HCT116 (cell line): ENCODE results near the gene ARL5A. TPM values are rescaled to one million over a fixed set of nuclear protein-coding genes. Genes with fewer than 3 reads are reported as not detected.

ENCODE experiments used
- ATAC-seq: fragments of 200-7000 bp; cut with Tn5 transposase; 2 replicates; pipeline ENCODE4 v1.9.1; 2020; ENCODE audit warnings: mild to moderate bottlenecking, moderate library complexity
- BruUV-seq: library from RNA; stranded (reverse); fragments of 400-500 nt; replicated peaks from 2 replicates; lab custom pipeline; 2021; lab: Mats Ljungman, UMichigan
- CTCF ChIA-PET: fragments of 300-600 bp; sonication (Branson Sonifier 250); formaldehyde crosslinking; loops from one replicate; lab custom pipeline; 2021; ENCODE audit warnings: antibody characterized with exemption; lab: Charles Lee
- POLR2A ChIA-PET: fragments of 300-600, 350-600 bp; sonication (Branson Sonifier 250); formaldehyde crosslinking; loops from one replicate; lab custom pipeline; 2021; ENCODE audit warnings: antibody characterized with exemption; lab: Charles Lee
- RAD21 ChIA-PET, 2 experiments: fragments of 300-600 bp; sonication (Branson Sonifier 250); formaldehyde crosslinking; loops; one replicate each; lab custom pipeline; 2023; ENCODE audit warnings: low total read pairs in 2 of 2; ENCODE audit not compliant: uncharacterized antibody in 2 of 2, unreplicated experiment in 2 of 2, low non-redundant PET in 1 of 2; lab: Charles Lee
- DNase-seq: peaks from one replicate; pipeline ENCODE4 v3.0.0-alpha.2; 2010; ENCODE audit warnings: low read depth, low spot score
- H2AFZ ChIP-seq: fragments of 200-600 bp; shearing (Covaris generic), sonication (generic); 2 replicates; pipeline ENCODE4 v1.6.1; 2017; ENCODE audit warnings: low read depth, mixed run types, mixed read lengths, antibody characterized with exemption, low read length; ENCODE audit not compliant: poor library complexity, severe bottlenecking
- H3K27ac ChIP-seq: 2 replicates; pipeline ENCODE4 v1.5.1; 2012; ENCODE audit warnings: low read depth, low read length
- H3K27me3 ChIP-seq: fragments of 200-600 bp; sonication (generic); 2 replicates; pipeline ENCODE4 v1.6.1; 2016; ENCODE audit warnings: mixed run types, low read length, mixed read lengths; ENCODE audit not compliant: insufficient read depth
- H3K36me3 ChIP-seq, 2 experiments: fragments of 200-500 bp in 1 of 2; fragments of 200-600 bp in 1 of 2; sonication (Bioruptor generic) in 1 of 2; sonication (generic) in 1 of 2; 2 replicates each; pipeline versions ENCODE4 v1.5.1 to v1.6.1; 2014 to 2016; ENCODE audit warnings: low read length in 2 of 2, inconsistent platforms in 1 of 2, mixed read lengths in 1 of 2, mixed run types in 1 of 2; ENCODE audit not compliant: insufficient read depth in 2 of 2, control insufficient read depth in 1 of 2
- H3K4me1 ChIP-seq, 2 experiments: fragments of 200-600 bp in 1 of 2; sonication (generic) in 1 of 2; 2 replicates each; pipeline versions ENCODE4 v1.5.1 to v1.6.1; 2012 to 2017; ENCODE audit warnings: low read length in 2 of 2, inconsistent platforms in 1 of 2, mild to moderate bottlenecking in 1 of 2, mixed read lengths in 1 of 2, mixed run types in 1 of 2, moderate library complexity in 1 of 2; ENCODE audit not compliant: insufficient read depth in 2 of 2, control insufficient read depth in 1 of 2
- H3K4me2 ChIP-seq: fragments of 200-600 bp; sonication (generic); 2 replicates; pipeline ENCODE4 v1.6.1; 2017; ENCODE audit warnings: mixed run types, low read length, mixed read lengths
- H3K4me3 ChIP-seq, 2 experiments: fragments of 200-600 bp in 1 of 2; sonication (generic) in 1 of 2; replicated peaks in 1 of 2; 2 replicates each; pipeline ENCODE4 v1.5.1; 2011 to 2016; ENCODE audit warnings: low read length in 2 of 2, control low read depth in 1 of 2, low read depth in 1 of 2, mild to moderate bottlenecking in 1 of 2, mixed read lengths in 1 of 2, mixed run types in 1 of 2
- H3K79me2 ChIP-seq: fragments of 200-600 bp; sonication (generic); 2 replicates; pipeline ENCODE4 v1.6.1; 2017; ENCODE audit warnings: mild to moderate bottlenecking, mixed run types, low read length, moderate library complexity, mixed read lengths; ENCODE audit not compliant: insufficient read depth
- H3K9ac ChIP-seq: fragments of 200-600 bp; sonication (generic); 2 replicates; pipeline ENCODE4 v1.6.1; 2016; ENCODE audit warnings: low read length, mixed read lengths
- H3K9me2 ChIP-seq: fragments of 200-600 bp; sonication (generic), shearing (Covaris generic); 2 replicates; pipeline ENCODE4 v1.6.1; 2017; ENCODE audit warnings: mixed run types, mild to moderate bottlenecking, moderate library complexity; ENCODE audit not compliant: insufficient read depth
- H3K9me3 ChIP-seq, 2 experiments: fragments of 200-500 bp in 1 of 2; fragments of 200-600 bp in 1 of 2; sonication (Bioruptor generic) in 1 of 2; sonication (generic) in 1 of 2; 2 replicates each; pipeline ENCODE4 v1.6.1; 2014 to 2017; ENCODE audit warnings: low read length in 2 of 2, mixed read lengths in 2 of 2, inconsistent platforms in 1 of 2, low read depth in 1 of 2, mild to moderate bottlenecking in 1 of 2, mixed run types in 1 of 2, moderate library complexity in 1 of 2; ENCODE audit not compliant: control insufficient read depth in 1 of 2, insufficient read depth in 1 of 2
- H4K20me1 ChIP-seq: fragments of 200-600 bp; sonication (generic), shearing (Covaris generic); 2 replicates; pipeline ENCODE4 v1.6.1; 2017; ENCODE audit warnings: mixed run types, mild to moderate bottlenecking, moderate library complexity; ENCODE audit not compliant: insufficient read depth
- CBX3 ChIP-seq: IDR thresholded peaks from 2 replicates; pipeline ENCODE4 v1.6.1; 2012; ENCODE audit warnings: low read depth
- CEBPB ChIP-seq: IDR thresholded peaks from 2 replicates; pipeline ENCODE4 v1.6.1; 2012; ENCODE audit warnings: low read depth
- CTCF ChIP-seq, 3 experiments: fragments of 200-600 bp in 1 of 3; sonication (generic) in 1 of 3; IDR thresholded peaks in 2 of 3; conservative IDR thresholded peaks in 1 of 3; 2 replicates each; pipeline ENCODE4 v1.5.1; 2012 to 2017; ENCODE audit warnings: low read depth in 2 of 3, low read length in 2 of 3, antibody characterized with exemption in 1 of 3, borderline replicate concordance in 1 of 3, control low read depth in 1 of 3, mild to moderate bottlenecking in 1 of 3, mixed read lengths in 1 of 3, mixed run types in 1 of 3, moderate library complexity in 1 of 3; ENCODE audit not compliant: insufficient read depth in 1 of 3
- EGR1 ChIP-seq: IDR thresholded peaks from 2 replicates; pipeline ENCODE4 v1.6.1; 2012; ENCODE audit warnings: low read depth
- ELF1 ChIP-seq: IDR thresholded peaks from 2 replicates; pipeline ENCODE4 v1.6.1; 2012; ENCODE audit warnings: low read depth, borderline replicate concordance
- EZH2 ChIP-seq: fragments of 200-600 bp; sonication (generic); IDR thresholded peaks from 2 replicates; pipeline ENCODE4 v1.6.1; 2017; ENCODE audit warnings: antibody characterized with exemption, mixed run types
- FOSL1 ChIP-seq: IDR thresholded peaks from 2 replicates; pipeline ENCODE4 v1.6.1; 2012; ENCODE audit warnings: low read depth
- MAX ChIP-seq: IDR thresholded peaks from 2 replicates; pipeline ENCODE4 v1.6.1; 2012
- POLR2A ChIP-seq: IDR thresholded peaks from 2 replicates; pipeline ENCODE4 v1.7.0; 2011; ENCODE audit warnings: borderline replicate concordance; ENCODE audit not compliant: insufficient read depth, insufficient read length; ENCODE audit errors: extremely low read depth
- POLR2AphosphoS5 ChIP-seq: IDR thresholded peaks from 2 replicates; pipeline ENCODE4 v1.6.1; 2011; ENCODE audit warnings: mild to moderate bottlenecking, low read depth, low read length, moderate library complexity
- RAD21 ChIP-seq: IDR thresholded peaks from 2 replicates; pipeline ENCODE4 v1.6.1; 2012; ENCODE audit warnings: low read depth, mild to moderate bottlenecking
- REST ChIP-seq: IDR thresholded peaks from 2 replicates; pipeline ENCODE4 v1.6.1; 2012; ENCODE audit warnings: low read depth
- SIN3A ChIP-seq: IDR thresholded peaks from 2 replicates; pipeline ENCODE4 v1.6.1; 2012; ENCODE audit warnings: low read depth
- SP1 ChIP-seq: IDR thresholded peaks from 2 replicates; pipeline ENCODE4 v1.6.1; 2012; ENCODE audit warnings: low read depth
- SRF ChIP-seq: IDR thresholded peaks from 2 replicates; pipeline ENCODE4 v1.6.1; 2012; ENCODE audit warnings: low read depth
- TCF7L2 ChIP-seq: IDR thresholded peaks from 2 replicates; pipeline ENCODE4 v1.7.0; 2011; ENCODE audit warnings: borderline replicate concordance, inconsistent platforms; ENCODE audit not compliant: insufficient read depth, insufficient read length; ENCODE audit errors: extremely low read depth
- YY1 ChIP-seq: IDR thresholded peaks from 2 replicates; pipeline ENCODE4 v1.6.1; 2011; ENCODE audit warnings: low read length, low read depth, moderate library complexity, mild to moderate bottlenecking; ENCODE audit not compliant: insufficient replicate concordance; ENCODE audit errors: extremely low read depth
- ZBTB33 ChIP-seq: IDR thresholded peaks from 2 replicates; pipeline ENCODE4 v1.6.1; 2011; ENCODE audit warnings: mild to moderate bottlenecking, low read length, moderate library complexity; ENCODE audit not compliant: insufficient replicate concordance; ENCODE audit errors: extremely low read depth
- ZFX ChIP-seq: fragments of 450-650 bp; IDR thresholded peaks from 2 replicates; pipeline ENCODE4 v1.6.1; 2017
- ZNF274 ChIP-seq: fragments of 200-500 bp; sonication (Bioruptor generic); IDR thresholded peaks from 2 replicates; pipeline ENCODE4 v1.6.1; 2014; ENCODE audit warnings: mild to moderate bottlenecking, low read depth, low read length, inconsistent platforms
- intact Hi-C: fragments of 100-400 bp; cut with micrococcal nuclease; formaldehyde crosslinking; loops from 2 replicates; pipeline ENCODE4 v1.10.0; 2022
- total RNA-seq: library from RNA; stranded (reverse); gene quantifications from one replicate; pipeline ENCODE4 v1.2.1, GENCODE V29; 2021; ENCODE audit not compliant: unreplicated experiment

The ARL5A gene
- total RNA-seq, 1 experiment from 2014 or later = 74.4 TPM

GRCh38 chr2:151819920-151820319 lies 8.3 kb downstream of the ARL5A start:
- Histone ChIP-seq H3K4me1 (no peaks in the 10 kb centered on the region), H4K20me1 (peaks cover 14% of the 10 kb centered on the region; the same call in 1 of the 2 replicates), H2AFZ (no peak overlapping the region), H3K27ac (no peak overlapping the region), H3K79me2 (peaks cover 95% of the 10 kb centered on the region), H3K9ac (no peak overlapping the region), H3K9me2 (no peaks in the 10 kb centered on the region), H3K4me2 (no peak overlapping the region), H3K4me3 (no peak overlapping the region), H3K27me3 (no peaks in the 10 kb centered on the region), H3K36me3 (0 out of 4 replicates have a peak, but pooled peaks cover 0 to 5% of the 10 kb centered on the region in 2 experiments), H3K9me3 (no peaks in the 10 kb centered on the region)
- DNase-seq = no peak
- no peak for ATAC-seq
- ChIA-PET RAD21 (no interaction called here), CTCF (interaction anchor here (1.7 kb wide), 1 partner anchor 13 kb away, joined by 4 read pairs; no protein-coding TSS in a partner anchor), POLR2A (interaction anchor here (1.4 kb wide), 1 partner anchor 8 kb away, joined by 6 read pairs; the partner anchor contains the start of gene ARL5A)
- intact Hi-C loops = no loop called here
- TF ChIP-seq ZFX (no peak), EZH2 (no peak), ELF1 (no peak), CTCF (IDR thresholded peaks at IDR 0.05 in 2 of 3, conservative IDR thresholded peaks at IDR 0.05 in 1 of 3; ENCODE audit: borderline replicate concordance in 1 of 3, insufficient read depth in 1 of 3, low read depth in 2 of 3, low read length in 2 of 3) (no peak), POLR2AphosphoS5 (no peak), SRF (no peak), CEBPB (no peak), SIN3A (no peak), YY1 (no peak), MAX (no peak), FOSL1 (no peak), ZBTB33 (no peak), CBX3 (no peak), ZNF274 (no peak), REST (no peak), EGR1 (no peak), SP1 (no peak), TCF7L2 (no peak), POLR2A (no peak), RAD21 (no peak)
- BruUV-seq = no TSS peak
